ENCODE data around the gene IL1RAPL1. TPM values are rescaled to one million over a fixed set of nuclear protein-coding genes. Genes with fewer than 3 reads are reported as not detected.

IL1RAPL1 gene
- total RNA-seq, 1 donor from 2014 or later, result 0.66 TPM

GRCh38 chrX:29788991-29789699, 1201.9 kb downstream of the IL1RAPL1 start:
- no peaks in the 10 kb centered on the region for H3K36me3 Mint-ChIP-seq (ENCODE audit: unreplicated experiment)

GRCh38 chrX:29792335-29792734, 1205.1 kb downstream of the IL1RAPL1 start:
- H3K27ac Mint-ChIP-seq (ENCODE audit: unreplicated experiment), result no peak overlapping the region
- H3K36me3 Mint-ChIP-seq (ENCODE audit: unreplicated experiment), result no peaks in the 10 kb centered on the region
- H3K4me1 Mint-ChIP-seq (ENCODE audit: low read depth, unreplicated experiment), result no peaks in the 10 kb centered on the region
- no peak for DNase-seq
- H3K9me3 Mint-ChIP-seq (ENCODE audit: unreplicated experiment), result no peaks in the 10 kb centered on the region
- H3K4me3 Mint-ChIP-seq (ENCODE audit: unreplicated experiment), result no peak overlapping the region
- no peak for TF ChIP-seq CTCF (IDR thresholded peaks at IDR 0.05; ENCODE audit: partially characterized antibody, unreplicated experiment)
- peaks cover 1% of the 10 kb centered on the region for H3K27me3 Mint-ChIP-seq (ENCODE audit: unreplicated experiment)

More at GRCh38 chrX:29788991-29789699, 1201.9 kb downstream of the IL1RAPL1 start:
- no peak for DNase-seq
- Mint-ChIP-seq H3K27ac (ENCODE audit: unreplicated experiment) (no peak overlapping the region), H3K27me3 (ENCODE audit: unreplicated experiment) (peaks cover 1% of the 10 kb centered on the region), H3K9me3 (ENCODE audit: unreplicated experiment) (no peaks in the 10 kb centered on the region), H3K4me3 (ENCODE audit: unreplicated experiment) (no peak overlapping the region), H3K4me1 (ENCODE audit: low read depth, unreplicated experiment) (no peaks in the 10 kb centered on the region)
- no peak for TF ChIP-seq CTCF (IDR thresholded peaks at IDR 0.05; ENCODE audit: partially characterized antibody, unreplicated experiment)

GRCh38 chrX:29797156-29797555, 1209.9 kb downstream of the IL1RAPL1 start:
- Mint-ChIP-seq H3K36me3 (ENCODE audit: unreplicated experiment) (no peaks in the 10 kb centered on the region), H3K4me1 (ENCODE audit: low read depth, unreplicated experiment) (no peaks in the 10 kb centered on the region), H3K27ac (ENCODE audit: unreplicated experiment) (no peak overlapping the region), H3K9me3 (ENCODE audit: unreplicated experiment) (no peaks in the 10 kb centered on the region), H3K27me3 (ENCODE audit: unreplicated experiment) (no peaks in the 10 kb centered on the region), H3K4me3 (ENCODE audit: unreplicated experiment) (no peak overlapping the region)
- TF ChIP-seq CTCF (IDR thresholded peaks at IDR 0.05; ENCODE audit: partially characterized antibody, unreplicated experiment), result no peak
- DNase-seq, result no peak

GRCh38 chrX:29798469-29798868, 1211.2 kb downstream of the IL1RAPL1 start:
- TF ChIP-seq CTCF (IDR thresholded peaks at IDR 0.05; ENCODE audit: partially characterized antibody, unreplicated experiment), result no peak
- no peaks in the 10 kb centered on the region for H3K36me3 Mint-ChIP-seq (ENCODE audit: unreplicated experiment)
- no peak for DNase-seq
- H3K4me3 Mint-ChIP-seq (ENCODE audit: unreplicated experiment), result no peak overlapping the region
- H3K9me3 Mint-ChIP-seq (ENCODE audit: unreplicated experiment), result no peaks in the 10 kb centered on the region
- no peaks in the 10 kb centered on the region for H3K27me3 Mint-ChIP-seq (ENCODE audit: unreplicated experiment)
- H3K4me1 Mint-ChIP-seq (ENCODE audit: low read depth, unreplicated experiment), result no peaks in the 10 kb centered on the region
- no peak overlapping the region for H3K27ac Mint-ChIP-seq (ENCODE audit: unreplicated experiment)

GRCh38 chrX:29813174-29813573, 1225.9 kb downstream of the IL1RAPL1 start:
- no peak for TF ChIP-seq CTCF (IDR thresholded peaks at IDR 0.05; ENCODE audit: partially characterized antibody, unreplicated experiment)
- Mint-ChIP-seq H3K4me1 (ENCODE audit: low read depth, unreplicated experiment) (no peaks in the 10 kb centered on the region), H3K27me3 (ENCODE audit: unreplicated experiment) (no peaks in the 10 kb centered on the region), H3K9me3 (ENCODE audit: unreplicated experiment) (no peaks in the 10 kb centered on the region), H3K36me3 (ENCODE audit: unreplicated experiment) (no peaks in the 10 kb centered on the region), H3K27ac (ENCODE audit: unreplicated experiment) (no peak overlapping the region), H3K4me3 (ENCODE audit: unreplicated experiment) (no peak overlapping the region)
- DNase-seq, result no peak

Data from glutamatergic neuron (in vitro differentiated cells).